ENCODE measurements around the gene KIF9. TPM values are rescaled to one million over a fixed set of nuclear protein-coding genes. Genes with fewer than 3 reads are reported as not detected.

Gene KIF9
- total and polyA plus RNA-seq, 2 of the 8 experiments (the other 6 are each of a cell fraction or from before 2014, with no cell fraction given), result 5.0 to 8.0 TPM

- TF ChIP-seq HDAC6 (IDR thresholded peaks at IDR 0.05; ENCODE audit: low read depth, low read length) (no peak), SUZ12 (IDR thresholded peaks at IDR 0.05; ENCODE audit: low read length) (no peak), TBP (IDR thresholded peaks at IDR 0.05; ENCODE audit: low read depth, low read length) (no peak), KDM5A (IDR thresholded peaks at IDR 0.05; ENCODE audit: low read length) (no peak), USF2 (IDR thresholded peaks at IDR 0.05; ENCODE audit: low read length) (no peak)
These were observed 35.2 kb downstream of the KIF9 start (continued) for GRCh38 chr3:47247131-47248064.
